Activated naive CD8-positive, alpha-beta T cell treated with anti-CD3 and anti-CD28 coated beads, Interleukin-2, amount 10 ng/mL, durations not matched to agents 7 days and 5 days (primary cell): ENCODE data around the gene PDE11A. TPM values are rescaled to one million over a fixed set of nuclear protein-coding genes. Genes with fewer than 3 reads are reported as not detected.

Experiments
- ATAC-seq: fragments of 150-1000 bp; cut with Tn5 transposase; one replicate; pipeline ENCODE4 v1.10.0; 2021; ENCODE audit warnings: low read depth, moderate library complexity
- POLR2A ChIA-PET: fragments of 350-600 bp; sonication (Branson Sonifier 250); formaldehyde crosslinking; loops from one replicate; lab custom pipeline; 2021; ENCODE audit warnings: antibody characterized with exemption; lab: Charles Lee
- DNase-seq: peaks from one replicate; pipeline ENCODE4 v3.0.0; 2021
- H3K27ac Mint-ChIP-seq: one replicate; pipeline ENCODE4 v1.8.0; 2022; ENCODE audit warnings: mild to moderate bottlenecking, mixed read lengths
- H3K27me3 Mint-ChIP-seq: one replicate; pipeline ENCODE4 v1.8.0; 2022; ENCODE audit warnings: mild to moderate bottlenecking, moderate library complexity, mixed read lengths
- H3K36me3 Mint-ChIP-seq: one replicate; pipeline ENCODE4 v1.8.0; 2021; ENCODE audit warnings: mild to moderate bottlenecking, mixed read lengths
- H3K4me1 Mint-ChIP-seq: one replicate; pipeline ENCODE4 v1.8.0; 2021; ENCODE audit warnings: mixed read lengths
- H3K4me3 Mint-ChIP-seq: one replicate; pipeline ENCODE4 v1.8.0; 2022; ENCODE audit warnings: mild to moderate bottlenecking, moderate library complexity, mixed read lengths
- H3K9me3 Mint-ChIP-seq: one replicate; pipeline ENCODE4 v1.8.0; 2021; ENCODE audit warnings: mixed read lengths
- total RNA-seq, 2 experiments: library from RNA; stranded (reverse); gene quantifications; one replicate each; pipeline ENCODE4 v1.2.3, GENCODE V29; 2021

PDE11A gene
- total RNA-seq, 2 experiments from 2014 or later: not detected

DNA sequence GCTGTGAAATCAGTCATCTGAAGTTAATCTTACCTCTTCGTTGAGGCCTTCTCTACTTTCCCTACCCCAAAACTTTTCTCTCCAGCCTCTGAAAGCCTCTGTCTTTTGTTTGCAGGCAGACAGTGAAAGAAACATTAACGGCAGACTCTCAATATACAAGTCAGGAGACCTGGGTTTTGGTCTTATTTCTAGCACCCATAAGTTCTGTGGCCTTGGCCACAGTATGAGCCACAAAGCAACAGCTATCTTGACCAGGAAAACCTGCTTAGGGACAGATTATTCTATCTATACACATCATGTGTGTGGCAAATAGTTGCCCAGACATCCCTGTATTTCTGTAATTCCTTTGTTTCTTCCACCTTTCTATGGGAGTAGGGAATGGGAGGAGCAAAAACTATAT lies 361.7 kb downstream of the PDE11A start:
- POLR2A ChIA-PET: interaction anchor here (0.6 kb wide), 1 partner anchor 1371 kb away, joined by 5 read pairs; no protein-coding TSS in a partner anchor
- DNase-seq (no peak), ATAC-seq (no peak)
- no peaks in the 10 kb centered on the region for H3K4me1 Mint-ChIP-seq
- no peak overlapping the region for H3K4me3 Mint-ChIP-seq
- no peaks in the 10 kb centered on the region for H3K9me3 Mint-ChIP-seq
- no peak overlapping the region for H3K27ac Mint-ChIP-seq
- no peaks in the 10 kb centered on the region for H3K36me3 Mint-ChIP-seq
- H3K27me3 Mint-ChIP-seq: peaks cover 10% of the 10 kb centered on the region

DNA sequence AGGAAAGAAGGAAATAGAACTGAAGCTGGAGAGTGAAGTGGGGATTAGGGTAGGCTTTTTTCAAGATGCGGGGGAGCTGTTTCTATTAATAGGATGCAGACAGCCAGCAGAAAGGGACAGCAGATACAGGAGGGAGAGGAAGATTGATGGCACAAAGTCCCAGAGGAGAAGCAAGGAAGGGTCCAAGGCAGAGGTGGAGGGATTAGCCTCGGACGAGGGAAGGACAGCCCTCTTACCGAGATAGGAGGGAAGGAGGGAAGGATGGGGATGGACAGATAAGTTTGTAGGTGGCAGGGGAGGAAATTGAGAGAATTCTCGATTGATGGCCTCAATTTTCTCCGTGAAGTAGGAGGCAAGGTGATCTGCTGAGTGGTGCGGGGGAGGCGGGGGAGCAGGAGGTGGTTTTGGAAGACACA lies 362.6 kb downstream of the PDE11A start:
- Mint-ChIP-seq H3K4me3 (no peak overlapping the region), H3K4me1 (no peaks in the 10 kb centered on the region), H3K36me3 (no peaks in the 10 kb centered on the region), H3K27ac (no peak overlapping the region), H3K27me3 (peaks cover 11% of the 10 kb centered on the region), H3K9me3 (no peaks in the 10 kb centered on the region)
- ATAC-seq: no peak
- no peak for DNase-seq
- POLR2A ChIA-PET: no interaction called here

DNA sequence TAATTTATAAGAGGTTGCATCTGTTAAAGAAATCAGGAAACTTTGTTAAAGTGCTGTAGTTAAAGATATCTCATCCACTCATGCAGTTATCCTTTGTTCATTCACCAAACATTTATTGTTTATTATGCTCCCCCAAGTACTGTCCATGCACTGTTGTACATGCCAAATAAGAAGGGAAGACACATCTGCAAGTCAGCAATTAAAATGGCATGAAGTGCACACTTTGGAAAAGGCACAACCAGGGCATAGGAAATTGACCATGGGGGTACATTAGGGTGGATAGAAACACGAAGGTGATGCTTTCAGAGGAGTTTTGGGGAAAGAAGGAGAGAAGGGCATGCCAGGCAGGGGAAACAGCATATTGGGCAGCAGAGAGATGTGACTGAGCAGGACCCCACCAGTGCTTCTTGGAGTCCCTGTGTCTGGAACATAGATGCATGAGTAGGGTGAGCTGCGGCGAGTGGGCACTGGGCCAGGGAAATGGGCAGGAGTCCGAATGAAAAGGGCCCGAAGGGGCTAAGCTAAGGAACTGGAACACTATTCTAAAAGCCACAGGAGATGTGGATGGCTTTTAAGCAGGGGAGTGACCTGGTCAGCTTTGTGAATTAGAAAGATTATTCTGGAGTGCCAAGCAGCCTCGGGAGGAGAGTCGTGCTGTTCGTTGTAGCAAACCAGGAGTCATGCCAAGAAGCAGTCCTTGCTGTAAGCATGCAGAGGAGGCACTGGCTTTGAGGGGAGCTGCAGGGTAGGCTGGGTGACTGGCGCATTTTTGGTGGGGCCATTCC lies 363.7 kb downstream of the PDE11A start:
- Mint-ChIP-seq H3K9me3 (no peaks in the 10 kb centered on the region), H3K4me1 (no peaks in the 10 kb centered on the region), H3K4me3 (no peak overlapping the region), H3K36me3 (no peaks in the 10 kb centered on the region), H3K27me3 (peaks cover 9% of the 10 kb centered on the region), H3K27ac (no peak overlapping the region)
- DNase-seq: no peak
- POLR2A ChIA-PET: no interaction called here
- ATAC-seq: no peak

DNA sequence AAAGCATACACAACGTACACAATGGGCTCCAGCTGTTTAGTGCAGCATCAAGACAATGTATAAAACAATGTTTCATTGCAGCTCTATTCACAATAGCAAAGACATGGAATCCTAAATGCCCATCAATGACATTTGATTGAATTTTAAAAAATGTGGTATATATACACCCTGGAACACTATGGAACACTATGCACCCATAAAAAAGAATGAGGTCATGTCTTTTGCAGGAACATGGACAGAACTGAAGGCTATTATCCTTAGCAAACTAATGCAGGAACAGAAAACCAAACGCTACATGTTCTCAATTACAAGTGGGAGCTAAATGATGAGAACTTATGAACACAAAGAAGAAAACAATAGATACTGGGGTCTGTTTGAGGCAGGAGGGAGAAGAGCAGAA lies 364.5 kb downstream of the PDE11A start:
- Mint-ChIP-seq H3K9me3 (no peaks in the 10 kb centered on the region), H3K4me3 (no peak overlapping the region), H3K27ac (no peak overlapping the region), H3K4me1 (no peaks in the 10 kb centered on the region), H3K27me3 (peaks cover 9% of the 10 kb centered on the region), H3K36me3 (no peaks in the 10 kb centered on the region)
- DNase-seq (no peak), ATAC-seq (no peak)
- POLR2A ChIA-PET: no interaction called here

DNA sequence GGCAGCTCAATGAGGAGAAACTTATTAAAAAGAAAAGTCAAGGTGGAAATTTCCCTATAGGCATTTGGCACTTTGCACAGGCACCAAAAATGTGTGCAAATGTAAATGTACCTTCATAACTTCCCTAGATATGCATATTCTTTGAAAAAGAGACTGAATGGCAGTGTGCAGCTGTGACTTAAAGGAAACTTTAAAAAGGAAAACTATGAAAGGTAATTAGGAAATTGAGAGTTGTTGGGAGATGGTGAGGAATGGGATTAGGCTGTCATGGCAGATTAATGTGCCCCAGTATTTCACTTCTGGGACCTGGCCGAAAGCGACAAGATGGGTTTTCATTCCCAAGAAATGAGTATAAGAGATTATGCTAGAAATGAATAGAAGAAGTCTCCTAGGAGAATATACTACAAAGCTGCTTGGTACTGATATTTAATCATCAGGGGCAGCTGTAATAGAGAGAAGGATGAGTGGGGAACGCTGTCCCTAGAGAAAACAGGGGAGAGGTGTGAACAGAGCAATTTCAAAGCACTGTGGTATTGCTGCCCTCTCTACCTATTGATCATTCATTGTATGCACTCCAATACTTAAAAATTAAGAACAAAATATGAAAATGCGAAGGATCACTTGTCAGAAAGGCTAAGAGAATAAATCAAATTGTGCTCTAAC lies 366.9 kb downstream of the PDE11A start:
- ATAC-seq (no peak), DNase-seq (no peak)
- Mint-ChIP-seq H3K27ac (no peak overlapping the region), H3K4me1 (peaks cover 1% of the 10 kb centered on the region), H3K9me3 (no peaks in the 10 kb centered on the region), H3K27me3 (peaks cover 6% of the 10 kb centered on the region), H3K36me3 (no peaks in the 10 kb centered on the region), H3K4me3 (no peak overlapping the region)
- POLR2A ChIA-PET: no interaction called here

DNA sequence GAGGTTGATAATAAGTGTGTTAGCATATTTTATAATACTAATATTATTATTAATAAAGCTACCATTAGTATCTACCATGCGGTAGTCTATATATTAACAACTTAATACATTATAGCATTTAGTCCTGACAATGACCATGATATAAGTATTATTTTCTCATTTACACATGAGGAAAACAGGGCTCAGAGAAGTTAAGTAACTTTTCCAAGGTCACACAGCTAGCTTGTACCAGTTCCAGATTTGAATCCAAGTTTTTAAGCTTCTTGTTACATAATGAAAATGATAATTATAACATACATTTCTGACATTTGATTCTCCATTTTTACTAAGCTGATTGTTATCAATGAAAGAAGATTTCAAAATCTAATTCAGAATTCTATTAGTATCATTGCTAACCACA lies 369.4 kb downstream of the PDE11A start:
- Mint-ChIP-seq H3K4me3 (no peak overlapping the region), H3K36me3 (no peaks in the 10 kb centered on the region), H3K27ac (no peak overlapping the region), H3K9me3 (no peaks in the 10 kb centered on the region), H3K27me3 (peaks cover 6% of the 10 kb centered on the region), H3K4me1 (peaks cover 2% of the 10 kb centered on the region)
- DNase-seq (no peak), ATAC-seq (no peak)
- POLR2A ChIA-PET: no interaction called here

DNA sequence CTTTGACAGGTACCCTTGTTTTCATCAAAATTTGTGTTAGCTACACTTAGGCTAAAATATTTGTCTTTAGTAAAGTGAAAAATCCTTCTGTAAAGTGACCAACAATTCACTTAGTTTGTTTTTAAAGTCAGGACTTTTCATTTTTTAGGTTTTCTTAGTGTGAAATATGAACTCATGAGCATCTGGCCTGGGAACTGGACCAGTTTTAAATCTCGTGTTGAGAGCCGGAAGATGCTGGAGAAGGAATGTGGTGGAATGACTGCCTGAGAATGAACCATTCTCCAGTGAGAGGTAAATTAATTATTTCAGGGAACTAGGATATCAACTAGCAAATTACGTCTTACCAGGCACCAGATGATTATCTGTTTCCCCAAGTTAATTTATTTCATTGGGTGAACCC lies 374.3 kb downstream of the PDE11A start:
- peaks cover 16% of the 10 kb centered on the region for H3K27me3 Mint-ChIP-seq
- ATAC-seq (no peak), DNase-seq (no peak)
- peaks cover 2% of the 10 kb centered on the region for H3K4me1 Mint-ChIP-seq
- POLR2A ChIA-PET: no interaction called here
- no peak overlapping the region for H3K4me3 Mint-ChIP-seq
- H3K27ac Mint-ChIP-seq: no peak overlapping the region
- no peaks in the 10 kb centered on the region for H3K9me3 Mint-ChIP-seq
- H3K36me3 Mint-ChIP-seq: no peaks in the 10 kb centered on the region

DNA sequence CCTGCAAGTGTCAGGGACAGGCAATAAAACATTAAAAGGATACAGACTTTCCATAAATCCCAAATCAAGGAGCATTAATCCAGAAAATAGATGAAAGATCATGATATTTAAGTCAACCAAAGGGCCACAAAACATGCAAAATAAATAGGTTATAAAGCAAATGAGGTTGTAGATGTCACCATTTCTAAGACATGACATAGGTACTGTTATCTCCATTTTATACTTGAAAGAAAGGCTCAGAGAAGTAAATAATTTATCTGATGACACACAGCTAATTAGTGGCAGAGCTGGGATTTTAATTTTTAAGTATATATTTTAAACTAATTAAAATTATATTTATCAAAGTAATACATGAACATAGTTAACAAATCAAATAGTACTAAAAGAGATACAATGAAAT lies 378.2 kb downstream of the PDE11A start:
- H3K27me3 Mint-ChIP-seq: peaks cover 21% of the 10 kb centered on the region
- no peak for DNase-seq
- POLR2A ChIA-PET: no interaction called here
- ATAC-seq: no peak
- no peaks in the 10 kb centered on the region for H3K36me3 Mint-ChIP-seq
- no peak overlapping the region for H3K27ac Mint-ChIP-seq
- peaks cover 4% of the 10 kb centered on the region for H3K4me1 Mint-ChIP-seq
- no peaks in the 10 kb centered on the region for H3K9me3 Mint-ChIP-seq
- H3K4me3 Mint-ChIP-seq: no peak overlapping the region

DNA sequence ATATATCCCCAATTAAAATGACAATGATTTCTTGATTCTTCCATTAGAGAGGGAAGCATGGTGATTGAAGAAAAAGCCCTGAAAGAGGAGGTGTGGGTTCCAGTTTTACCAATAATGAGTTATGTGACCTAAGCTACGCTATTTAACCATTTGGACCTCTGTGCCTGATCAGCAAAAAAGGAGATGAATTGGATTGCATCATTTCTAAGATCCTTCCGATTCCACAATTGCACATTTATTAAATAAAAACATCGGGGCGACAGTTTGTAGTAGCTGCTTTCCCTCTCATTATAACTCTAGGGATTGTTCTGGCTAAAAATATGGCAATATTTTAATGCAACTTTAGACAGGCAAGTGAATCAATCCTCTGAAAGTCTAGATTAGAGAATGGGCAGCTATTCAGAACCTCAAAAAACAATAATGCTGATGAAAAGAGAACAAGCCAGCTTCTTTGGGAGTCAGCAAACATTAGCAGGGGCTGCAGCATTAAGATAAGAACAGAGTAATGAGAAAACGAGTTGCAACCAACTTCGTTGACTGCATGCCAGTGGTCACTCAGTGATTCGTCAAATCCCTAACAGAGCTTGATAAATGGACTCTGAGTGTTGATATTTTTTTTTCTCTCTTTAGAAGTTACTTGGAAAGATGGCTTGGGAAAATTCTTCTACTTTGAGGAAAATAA lies 378.8 kb downstream of the PDE11A start:
- Mint-ChIP-seq H3K36me3 (no peaks in the 10 kb centered on the region), H3K27ac (no peak overlapping the region), H3K4me1 (peaks cover 4% of the 10 kb centered on the region), H3K9me3 (no peaks in the 10 kb centered on the region), H3K4me3 (no peak overlapping the region), H3K27me3 (peaks cover 21% of the 10 kb centered on the region)
- DNase-seq: no peak
- POLR2A ChIA-PET: no interaction called here
- no peak for ATAC-seq

DNA sequence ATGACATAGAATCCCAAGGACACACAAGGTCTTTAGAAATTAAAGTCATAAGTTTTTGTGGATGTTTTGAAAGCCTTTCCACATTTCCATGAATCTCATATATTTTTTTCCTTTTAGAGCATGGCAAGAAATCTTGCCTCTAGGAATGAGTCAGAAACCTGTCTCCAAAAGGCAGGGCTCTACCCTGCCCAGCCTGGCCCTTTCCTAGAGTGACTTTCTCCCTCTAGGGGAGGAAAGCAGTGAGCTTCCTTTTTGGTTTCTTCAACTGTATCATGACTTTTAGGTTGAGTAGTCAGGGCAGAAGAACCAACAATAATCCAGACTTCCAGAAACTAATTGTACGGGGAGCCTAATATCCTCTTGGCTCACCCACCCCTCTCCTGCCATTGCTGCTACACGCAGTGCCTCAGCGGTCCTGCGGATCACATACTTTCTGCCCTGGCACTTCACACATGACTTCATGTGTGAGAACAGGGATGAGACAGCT lies 379.8 kb downstream of the PDE11A start:
- Mint-ChIP-seq H3K4me1 (peaks cover 4% of the 10 kb centered on the region), H3K36me3 (no peaks in the 10 kb centered on the region), H3K27ac (no peak overlapping the region), H3K27me3 (peaks cover 23% of the 10 kb centered on the region), H3K4me3 (no peak overlapping the region), H3K9me3 (no peaks in the 10 kb centered on the region)
- ATAC-seq (no peak), DNase-seq (no peak)
- POLR2A ChIA-PET: no interaction called here

DNA sequence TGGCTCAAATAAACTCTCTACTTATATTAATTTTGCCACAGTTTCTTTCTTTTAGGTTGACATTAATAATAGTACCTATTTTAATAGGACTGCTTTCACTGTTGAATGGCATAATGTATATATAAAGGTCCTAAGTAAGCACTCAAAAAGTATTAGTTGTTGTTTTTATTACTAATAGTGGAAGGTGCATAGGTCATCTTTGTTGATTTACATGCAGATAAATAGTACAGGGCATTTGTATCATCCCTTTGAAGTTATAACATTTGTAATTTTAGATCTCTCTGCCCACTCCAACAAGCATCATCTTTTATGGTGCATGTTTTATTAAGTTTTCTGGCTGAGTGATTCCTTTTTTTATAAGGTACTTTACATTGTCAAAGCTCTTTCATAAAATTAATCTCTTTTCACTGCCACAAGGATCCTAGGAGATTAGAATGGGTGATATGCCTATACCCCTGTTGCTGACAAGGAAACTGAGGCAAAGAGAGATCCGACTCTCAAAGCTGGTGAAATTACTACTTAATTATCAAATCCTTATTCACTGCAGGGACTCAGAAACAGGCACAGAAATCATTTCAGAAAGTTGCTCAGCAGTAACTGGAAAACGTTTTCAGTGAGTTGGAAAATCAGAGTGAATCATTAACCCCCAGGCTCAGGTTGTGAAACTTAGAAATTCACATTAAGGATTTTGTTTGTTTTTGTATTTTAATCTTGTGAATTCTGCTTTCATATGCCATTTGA lies 380.4 kb downstream of the PDE11A start:
- Mint-ChIP-seq H3K4me3 (no peak overlapping the region), H3K4me1 (peaks cover 4% of the 10 kb centered on the region), H3K9me3 (no peaks in the 10 kb centered on the region), H3K27ac (no peak overlapping the region), H3K36me3 (no peaks in the 10 kb centered on the region), H3K27me3 (peaks cover 23% of the 10 kb centered on the region)
- ATAC-seq: no peak
- DNase-seq: no peak
- POLR2A ChIA-PET: no interaction called here

DNA sequence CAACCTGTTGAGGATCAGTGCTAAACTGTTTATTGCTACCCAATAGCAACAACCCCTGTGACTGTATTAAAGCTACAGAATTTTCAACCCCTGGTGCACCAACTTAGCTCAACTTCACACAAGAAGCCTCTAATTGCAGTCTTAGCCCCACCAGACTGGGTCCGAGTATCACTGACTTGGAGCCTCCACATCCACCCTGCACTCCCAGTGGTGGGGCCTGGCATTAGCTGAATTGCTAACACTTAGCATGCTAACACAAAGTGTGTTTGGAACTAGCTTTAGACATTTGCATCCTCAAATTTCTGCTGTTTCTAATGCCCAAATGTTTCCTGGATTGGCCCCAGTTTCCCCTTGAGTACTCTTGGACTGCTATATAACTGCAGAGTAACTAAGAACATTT lies 381.4 kb downstream of the PDE11A start:
- Mint-ChIP-seq H3K27me3 (peaks cover 19% of the 10 kb centered on the region), H3K4me3 (no peak overlapping the region), H3K27ac (no peak overlapping the region), H3K36me3 (no peaks in the 10 kb centered on the region), H3K4me1 (peaks cover 4% of the 10 kb centered on the region), H3K9me3 (no peaks in the 10 kb centered on the region)
- POLR2A ChIA-PET: no interaction called here
- no peak for DNase-seq
- no peak for ATAC-seq

DNA sequence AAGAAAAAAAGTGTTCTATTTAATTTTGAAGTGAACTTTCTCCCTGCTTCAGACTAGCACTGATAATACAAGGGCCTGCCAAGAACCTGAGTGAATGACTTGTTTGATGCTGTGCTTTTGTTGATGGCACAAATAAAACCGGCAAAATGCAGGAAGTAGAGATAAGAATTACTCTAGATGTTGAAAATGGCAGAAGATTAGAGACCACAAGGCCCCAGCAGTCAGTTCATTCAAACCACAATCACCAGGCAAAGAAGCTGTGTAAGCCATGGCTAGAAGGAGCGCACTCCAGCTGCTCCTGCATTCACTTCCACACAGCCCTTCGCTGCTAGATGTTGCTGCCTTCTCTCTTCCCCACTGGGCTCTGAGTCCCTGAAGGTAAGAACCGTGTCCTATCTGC lies 383.0 kb downstream of the PDE11A start:
- POLR2A ChIA-PET: no interaction called here

More for the DNA sequence above, 383.0 kb downstream of the PDE11A start:
- H3K4me3 Mint-ChIP-seq: no peak overlapping the region
- H3K4me1 Mint-ChIP-seq: peaks cover 4% of the 10 kb centered on the region
- H3K27me3 Mint-ChIP-seq: peaks cover 20% of the 10 kb centered on the region
- no peaks in the 10 kb centered on the region for H3K36me3 Mint-ChIP-seq
- no peak for ATAC-seq
- no peaks in the 10 kb centered on the region for H3K9me3 Mint-ChIP-seq
- no peak overlapping the region for H3K27ac Mint-ChIP-seq
- no peak for DNase-seq
